ENCODE measurements around the gene POLR2L. TPM values are rescaled to one million over a fixed set of nuclear protein-coding genes. Genes with fewer than 3 reads are reported as not detected.

Gene POLR2L
- total RNA-seq, 1 experiment from 2014 or later: 211 TPM

DNA sequence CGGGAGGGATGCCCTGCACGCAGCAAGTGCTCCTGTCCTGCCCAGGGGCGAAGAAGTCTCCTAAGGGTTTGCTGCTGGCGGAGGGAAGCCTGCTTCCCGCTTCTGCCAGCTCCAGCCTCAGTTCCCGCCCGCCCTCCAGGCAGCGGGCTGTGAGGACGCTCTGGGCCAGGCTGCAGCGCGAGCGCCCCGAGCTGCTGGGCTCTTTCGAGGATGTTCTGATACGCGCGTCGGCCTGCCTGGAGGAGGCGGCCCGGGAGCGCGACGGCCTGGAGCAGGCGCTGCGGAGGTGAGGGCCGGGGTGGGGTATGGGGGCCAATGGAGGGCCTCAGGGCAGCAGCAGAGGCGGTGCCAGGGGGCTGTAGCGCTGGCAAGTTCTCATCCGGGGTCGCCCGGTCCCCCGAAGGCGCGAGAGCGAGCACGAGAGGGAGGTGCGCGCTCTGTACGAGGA is 12.5 kb downstream of the POLR2L start:
- POLR2A ChIA-PET: no interaction called here
- CTCF ChIA-PET: no interaction called here
- RAD21 ChIA-PET (ENCODE audit: low non-redundant PET in 1 of 2, low total read pairs in 2 of 2, uncharacterized antibody in 2 of 2, unreplicated experiment in 2 of 2): no interaction called here
- Histone ChIP-seq H3K36me3 (ENCODE audit: control insufficient read depth in 1 of 2, insufficient read depth in 2 of 2, low read length in 2 of 2) (no peaks in the 10 kb centered on the region), H3K4me2 (ENCODE audit: low read length) (no peak overlapping the region), H4K20me1 (ENCODE audit: insufficient read depth) (peaks cover 6% of the 10 kb centered on the region; the same call in 1 of the 2 replicates), H3K27me3 (ENCODE audit: insufficient read depth, low read length) (no peaks in the 10 kb centered on the region), H3K9me2 (ENCODE audit: insufficient read depth) (no peaks in the 10 kb centered on the region), H3K9me3 (ENCODE audit: control insufficient read depth in 1 of 2, insufficient read depth in 1 of 2, low read depth in 1 of 2, low read length in 2 of 2) (no peaks in the 10 kb centered on the region), H3K9ac (ENCODE audit: low read length) (no peak overlapping the region), H3K4me3 (replicated peaks in 1 of 2; ENCODE audit: low read depth in 1 of 2, low read length in 2 of 2) (no peak overlapping the region), H3K27ac (ENCODE audit: low read depth, low read length) (no peak overlapping the region; the same call in 1 of the 2 replicates), H3K79me2 (ENCODE audit: insufficient read depth, low read length) (peaks cover 28% of the 10 kb centered on the region), H3K4me1 (ENCODE audit: control insufficient read depth in 1 of 2, insufficient read depth in 2 of 2, low read length in 2 of 2) (peaks cover 36 to 63% of the 10 kb centered on the region in 2 experiments), H2AFZ (ENCODE audit: low read depth, low read length, poor library complexity, severe bottlenecking) (no peak overlapping the region)
- TF ChIP-seq CTCF (IDR thresholded peaks at IDR 0.05 in 2 of 3, conservative IDR thresholded peaks at IDR 0.05 in 1 of 3; ENCODE audit: borderline replicate concordance in 1 of 3, insufficient read depth in 1 of 3, low read depth in 2 of 3, low read length in 2 of 3) (no peak), POLR2AphosphoS5 (IDR thresholded peaks at IDR 0.05; ENCODE audit: low read depth, low read length) (no peak), SP1 (IDR thresholded peaks at IDR 0.05; ENCODE audit: low read depth) (no peak), POLR2A (IDR thresholded peaks at IDR 0.05; ENCODE audit: borderline replicate concordance, extremely low read depth, insufficient read depth, insufficient read length) (no peak), TCF7L2 (IDR thresholded peaks at IDR 0.05; ENCODE audit: borderline replicate concordance, extremely low read depth, insufficient read depth, insufficient read length) (no peak), EZH2 (IDR thresholded peaks at IDR 0.05) (no peak), REST (IDR thresholded peaks at IDR 0.05; ENCODE audit: low read depth) (no peak), FOSL1 (IDR thresholded peaks at IDR 0.05; ENCODE audit: low read depth) (no peak), SIN3A (IDR thresholded peaks at IDR 0.05; ENCODE audit: low read depth) (no peak), CBX3 (IDR thresholded peaks at IDR 0.05; ENCODE audit: low read depth) (no peak)
- TF ChIP-seq, protein P1, sequence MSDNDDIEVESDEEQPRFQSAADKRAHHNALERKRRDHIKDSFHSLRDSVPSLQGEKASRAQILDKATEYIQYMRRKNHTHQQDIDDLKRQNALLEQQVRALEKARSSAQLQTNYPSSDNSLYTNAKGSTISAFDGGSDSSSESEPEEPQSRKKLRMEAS (IDR thresholded peaks at IDR 0.05): no peak
- DNase-seq (ENCODE audit: low read depth, low spot score): no peak
- intact Hi-C loops (cut with micrococcal nuclease): no loop called here
- no TSS peak for BruUV-seq (replicated peaks)
- no peak for ATAC-seq
